ENCODE data around the gene EEFSEC. TPM values are rescaled to one million over a fixed set of nuclear protein-coding genes. Genes with fewer than 3 reads are reported as not detected.

The EEFSEC gene
- total RNA-seq, 3 donors from 2014 or later = 20.2 to 23.9 (median 21.9) TPM

DNA sequence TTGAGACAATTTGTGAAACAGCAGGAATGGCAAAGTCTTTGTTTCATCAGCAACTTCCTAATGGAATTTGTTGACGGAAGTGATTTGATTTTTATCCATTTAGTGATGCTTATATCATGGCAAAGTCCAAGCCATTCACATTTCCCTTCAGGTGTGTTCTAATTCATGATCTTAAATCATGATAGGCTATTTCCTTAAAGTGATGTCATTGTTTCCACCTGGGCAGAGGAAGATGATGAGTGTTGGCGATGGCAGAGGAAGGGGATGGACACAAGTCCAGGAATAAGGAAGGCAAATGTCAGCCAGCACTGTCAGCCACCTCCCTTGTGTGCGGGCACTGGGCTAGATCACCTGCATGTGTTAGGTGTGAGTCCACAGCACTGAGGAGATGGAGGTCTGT, 49.9 kb downstream of the EEFSEC start:
- no peaks in the 10 kb centered on the region for H3K9me3 Mint-ChIP-seq
- no peak overlapping the region for H3K4me3 Mint-ChIP-seq
- ATAC-seq (no peak), DNase-seq (no peak)
- H3K36me3 Mint-ChIP-seq (ENCODE audit: insufficient read depth) = peaks cover 12% of the 10 kb centered on the region
- H3K4me1 Mint-ChIP-seq (ENCODE audit: low read depth) = peaks cover 2% of the 10 kb centered on the region
- H3K27me3 Mint-ChIP-seq (ENCODE audit: low read depth) = no peaks in the 10 kb centered on the region

DNA sequence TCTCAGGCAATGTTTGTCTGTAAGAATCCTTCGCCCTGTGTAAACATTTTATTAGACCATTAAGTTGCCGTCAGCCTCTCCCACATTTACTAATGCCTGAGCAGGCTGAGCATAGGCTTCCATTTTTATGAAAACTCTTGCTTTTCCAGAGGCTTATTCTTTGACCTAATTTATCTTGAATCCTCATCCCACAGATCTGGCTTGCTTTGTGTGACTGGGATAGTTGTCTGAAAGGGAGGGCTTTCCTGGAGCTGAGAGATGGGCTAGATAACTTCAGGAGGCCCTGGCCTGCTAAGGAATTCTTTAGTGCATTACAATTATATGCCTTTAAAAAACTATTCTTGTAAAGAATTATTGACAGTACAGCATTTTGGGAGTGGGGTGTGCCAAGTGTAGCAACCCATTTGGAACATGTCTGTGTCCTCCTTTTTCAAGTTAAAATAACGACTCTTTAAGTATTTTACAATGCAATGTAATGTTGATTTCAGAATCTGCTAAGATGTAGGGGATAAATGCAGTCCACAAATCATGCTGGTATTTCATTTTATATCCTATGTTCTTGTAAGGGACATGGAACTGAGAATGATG, 52.4 kb downstream of the EEFSEC start:
- ATAC-seq = no peak
- no peaks in the 10 kb centered on the region for H3K27me3 Mint-ChIP-seq (ENCODE audit: low read depth)
- H3K4me3 Mint-ChIP-seq = no peak overlapping the region
- peaks cover 2% of the 10 kb centered on the region for H3K4me1 Mint-ChIP-seq (ENCODE audit: low read depth)
- H3K9me3 Mint-ChIP-seq = no peaks in the 10 kb centered on the region
- peaks cover 7% of the 10 kb centered on the region for H3K36me3 Mint-ChIP-seq (ENCODE audit: insufficient read depth)
- DNase-seq = no peak

DNA sequence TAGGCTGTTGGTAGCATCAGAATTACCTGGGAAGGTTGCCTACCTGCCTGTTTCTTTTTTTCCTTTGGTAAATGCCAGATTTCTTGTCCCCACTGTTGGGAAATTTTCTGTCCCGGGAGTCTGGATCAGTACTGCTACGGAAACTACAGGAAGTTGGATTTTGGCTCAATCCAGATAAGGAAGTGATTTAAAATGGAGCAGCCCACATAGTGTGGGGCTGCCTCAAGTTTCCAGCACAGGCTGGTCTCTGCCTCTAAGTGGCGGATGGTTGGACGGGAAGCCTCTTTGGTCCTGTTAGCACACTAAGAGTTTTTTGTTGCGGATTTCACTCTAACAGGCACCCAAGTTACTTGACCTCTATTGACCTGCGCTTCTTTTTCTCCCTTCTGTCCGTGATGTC, 54.7 kb downstream of the EEFSEC start:
- Mint-ChIP-seq H3K9me3 (no peaks in the 10 kb centered on the region), H3K27me3 (ENCODE audit: low read depth) (no peaks in the 10 kb centered on the region)
- ATAC-seq = no peak

DNA sequence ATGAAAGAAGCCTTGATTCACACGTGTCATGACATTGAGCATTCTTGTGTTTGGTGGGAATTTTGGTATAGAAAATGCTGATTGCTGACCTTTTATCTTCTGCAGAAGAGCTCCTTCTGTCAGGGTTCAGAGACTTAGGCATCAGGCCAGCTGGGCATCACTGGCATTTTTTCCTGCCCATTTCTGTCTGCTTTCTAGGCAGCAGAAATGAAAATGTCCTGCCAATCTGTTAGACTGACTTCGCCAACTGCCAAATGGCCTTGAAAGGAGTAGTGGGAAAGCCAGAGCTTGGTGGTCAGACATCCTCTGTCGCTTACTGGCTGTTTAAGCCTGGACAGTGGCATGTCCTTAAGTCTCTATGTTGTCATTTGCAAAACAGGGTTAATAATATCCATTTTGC, 57.4 kb downstream of the EEFSEC start:
- Mint-ChIP-seq H3K9me3 (no peaks in the 10 kb centered on the region), H3K4me1 (ENCODE audit: low read depth) (peaks cover 2% of the 10 kb centered on the region), H3K36me3 (ENCODE audit: insufficient read depth) (peaks cover 3% of the 10 kb centered on the region), H3K27me3 (ENCODE audit: low read depth) (no peaks in the 10 kb centered on the region), H3K4me3 (no peak overlapping the region)
- ATAC-seq (no peak), DNase-seq (no peak)

More for the DNA sequence above, 54.7 kb downstream of the EEFSEC start:
- Mint-ChIP-seq H3K4me1 (ENCODE audit: low read depth) (peaks cover 2% of the 10 kb centered on the region), H3K36me3 (ENCODE audit: insufficient read depth) (peaks cover 9% of the 10 kb centered on the region), H3K4me3 (no peak overlapping the region)
- DNase-seq = no peak

DNA sequence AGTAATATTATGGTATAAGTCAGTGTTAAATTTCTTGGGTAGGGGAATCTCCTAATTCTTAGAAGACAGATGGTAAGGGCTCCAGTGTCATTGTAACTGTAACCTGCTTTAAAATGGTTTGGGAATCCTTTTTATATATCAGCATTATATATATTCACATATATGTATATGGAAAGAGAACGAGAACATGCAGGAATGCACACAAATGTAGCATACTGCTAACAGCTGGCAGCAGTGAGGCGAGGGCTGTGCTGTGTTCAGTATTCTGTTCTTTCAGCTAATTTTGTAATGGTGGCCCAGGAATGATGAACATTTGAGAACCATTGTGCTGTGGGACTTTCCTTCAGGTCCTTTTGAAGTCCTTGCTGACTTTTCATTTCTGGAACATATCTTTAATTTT, 60.8 kb downstream of the EEFSEC start:
- ATAC-seq = no peak

DNA sequence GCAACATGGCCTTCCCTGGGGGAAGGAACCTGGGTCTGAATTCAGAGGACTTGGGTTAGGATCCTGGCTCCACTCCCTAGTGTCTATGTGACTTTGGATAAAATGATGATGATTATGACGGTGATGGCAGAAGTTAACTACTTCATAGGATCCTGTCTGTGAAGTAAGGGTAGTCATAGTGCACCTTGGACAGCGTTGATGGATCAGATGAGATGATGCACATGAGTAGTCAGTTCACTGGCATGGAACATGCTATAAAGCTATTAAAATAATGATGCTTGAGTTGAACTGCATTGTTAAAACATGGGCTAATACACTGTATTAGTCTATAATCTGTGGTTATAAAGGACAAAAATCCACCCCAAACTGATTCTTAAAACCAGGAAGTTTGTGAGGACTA, 62.0 kb downstream of the EEFSEC start:
- Mint-ChIP-seq H3K27me3 (ENCODE audit: low read depth) (no peaks in the 10 kb centered on the region), H3K36me3 (ENCODE audit: insufficient read depth) (peaks cover 20% of the 10 kb centered on the region), H3K4me1 (ENCODE audit: low read depth) (peaks cover 4% of the 10 kb centered on the region), H3K9me3 (peaks cover 4% of the 10 kb centered on the region), H3K4me3 (no peak overlapping the region)
- DNase-seq (no peak), ATAC-seq (no peak)

More for the DNA sequence above, 60.8 kb downstream of the EEFSEC start:
- Mint-ChIP-seq H3K4me1 (ENCODE audit: low read depth) (peaks cover 4% of the 10 kb centered on the region), H3K9me3 (no peaks in the 10 kb centered on the region), H3K4me3 (no peak overlapping the region), H3K36me3 (ENCODE audit: insufficient read depth) (peaks cover 12% of the 10 kb centered on the region), H3K27me3 (ENCODE audit: low read depth) (no peaks in the 10 kb centered on the region)
- no peak for DNase-seq

DNA sequence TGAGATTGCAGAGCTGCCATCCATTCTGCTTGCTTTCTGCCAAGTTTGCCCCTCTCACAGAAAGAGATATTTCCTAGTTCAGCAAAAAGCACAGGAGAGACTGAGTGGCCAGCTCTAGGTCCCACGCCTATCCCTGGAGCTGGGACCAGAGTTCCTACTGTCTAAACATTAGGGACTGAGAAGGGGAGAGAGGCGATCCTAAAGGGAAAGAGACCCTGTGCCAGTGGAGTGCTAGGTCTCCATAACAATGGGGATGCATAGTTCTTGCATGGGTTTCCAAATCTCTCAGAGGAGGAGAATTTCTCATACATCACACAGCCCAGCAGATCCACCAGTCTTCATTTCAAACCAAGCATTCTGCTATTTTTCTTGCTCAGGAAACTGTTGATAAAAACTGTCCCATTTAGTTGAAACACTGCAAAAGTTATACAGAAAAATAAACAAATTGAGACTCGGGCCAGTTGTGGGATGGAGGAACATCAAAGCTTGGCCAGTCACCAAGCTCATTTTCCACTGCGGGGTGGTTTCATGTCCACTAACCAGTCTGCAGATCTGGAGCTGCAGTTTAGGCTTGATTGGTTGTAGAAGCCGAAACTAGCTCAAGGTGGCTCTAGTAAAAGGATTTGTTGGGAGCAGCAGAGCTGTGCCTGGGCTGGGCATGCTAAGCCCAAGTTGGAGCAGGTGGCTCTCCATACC, 62.7 kb downstream of the EEFSEC start:
- Mint-ChIP-seq H3K36me3 (ENCODE audit: insufficient read depth) (peaks cover 25% of the 10 kb centered on the region), H3K27me3 (ENCODE audit: low read depth) (no peaks in the 10 kb centered on the region), H3K4me1 (ENCODE audit: low read depth) (peaks cover 4% of the 10 kb centered on the region), H3K9me3 (peaks cover 4% of the 10 kb centered on the region), H3K4me3 (no peak overlapping the region)
- ATAC-seq (no peak), DNase-seq (no peak)

DNA sequence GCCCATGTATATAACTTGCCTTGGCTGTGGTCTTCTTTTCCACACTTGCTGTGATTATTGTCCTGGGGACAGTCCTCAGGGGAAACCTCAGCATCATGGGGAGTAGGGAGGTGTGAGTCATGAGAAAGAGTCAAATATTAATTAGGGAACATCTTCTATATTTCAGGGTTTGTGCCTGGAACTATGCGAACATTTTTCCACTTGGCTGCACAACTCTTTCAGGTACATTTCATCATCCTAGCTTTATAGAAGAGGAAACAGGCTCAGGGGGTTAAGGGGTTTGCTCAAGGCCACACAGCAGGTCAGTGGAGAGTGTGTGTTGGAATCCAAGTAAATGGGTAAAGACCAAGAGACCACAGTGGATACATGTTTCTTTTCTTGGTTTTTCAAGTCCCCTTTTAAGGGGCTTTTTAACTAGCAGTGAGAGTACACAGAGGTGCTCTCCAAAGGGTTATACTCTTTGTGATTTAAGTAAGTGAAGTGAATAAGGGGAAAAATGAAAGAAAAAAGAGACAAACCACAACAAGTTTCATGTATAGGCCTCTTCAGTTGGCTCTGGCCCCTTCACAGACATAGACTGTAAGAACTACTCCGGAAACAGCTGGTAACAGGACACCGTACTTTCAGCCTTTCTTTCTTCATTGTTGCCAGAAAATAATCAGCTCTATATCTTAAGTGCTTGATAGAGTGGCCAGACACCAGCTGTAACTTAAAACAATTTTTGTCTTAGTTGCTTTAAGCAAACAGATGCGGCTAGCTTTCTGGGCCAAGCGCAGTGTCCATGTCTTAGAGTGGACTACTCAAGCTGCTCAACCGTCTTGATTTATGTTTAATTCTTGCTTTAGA, 64.6 kb downstream of the EEFSEC start:
- H3K4me1 Mint-ChIP-seq (ENCODE audit: low read depth) = peaks cover 4% of the 10 kb centered on the region

DNA sequence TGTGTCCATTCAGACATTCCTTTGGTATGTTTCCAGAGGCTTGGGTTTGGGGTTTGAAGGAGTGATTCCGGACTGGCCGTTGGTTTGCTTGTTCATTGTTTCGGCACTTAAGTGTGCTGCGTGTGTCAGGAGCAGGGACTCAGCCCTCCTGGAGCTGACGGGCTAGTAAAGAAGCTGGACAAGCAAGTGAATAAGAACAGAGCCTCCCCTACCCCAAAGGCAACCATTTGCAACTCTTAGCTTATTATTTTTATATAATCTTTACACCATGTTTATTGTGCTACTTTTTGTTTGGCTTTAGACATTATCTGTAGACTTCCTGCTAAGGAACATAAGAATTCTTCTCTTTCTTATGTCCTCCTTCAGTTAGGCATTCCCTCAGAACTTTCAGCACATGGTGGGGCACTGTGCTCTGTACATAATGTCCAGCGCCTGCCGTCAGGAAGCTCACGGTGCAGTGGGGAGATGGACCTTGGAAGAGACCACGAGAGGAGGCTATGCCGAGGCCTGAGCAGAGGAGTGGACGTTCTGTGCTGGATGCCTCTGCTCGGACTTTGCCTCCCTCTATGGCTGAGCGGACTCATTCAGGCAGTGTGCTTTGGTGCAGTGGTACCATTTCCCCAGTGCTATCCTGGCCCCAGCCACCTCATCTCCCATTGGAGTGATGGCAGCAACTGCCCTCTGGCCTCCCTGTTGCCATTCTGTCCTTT, 65.4 kb downstream of the EEFSEC start:
- Mint-ChIP-seq H3K27me3 (ENCODE audit: low read depth) (no peaks in the 10 kb centered on the region), H3K9me3 (peaks cover 7% of the 10 kb centered on the region), H3K4me1 (ENCODE audit: low read depth) (peaks cover 4% of the 10 kb centered on the region), H3K4me3 (no peak overlapping the region), H3K36me3 (ENCODE audit: insufficient read depth) (peaks cover 27% of the 10 kb centered on the region)
- no peak for DNase-seq
- no peak for ATAC-seq

More for the DNA sequence above, 64.6 kb downstream of the EEFSEC start:
- Mint-ChIP-seq H3K27me3 (ENCODE audit: low read depth) (no peaks in the 10 kb centered on the region), H3K4me3 (no peak overlapping the region), H3K9me3 (peaks cover 4% of the 10 kb centered on the region), H3K36me3 (ENCODE audit: insufficient read depth) (peaks cover 27% of the 10 kb centered on the region)
- no peak for DNase-seq
- no peak for ATAC-seq

DNA sequence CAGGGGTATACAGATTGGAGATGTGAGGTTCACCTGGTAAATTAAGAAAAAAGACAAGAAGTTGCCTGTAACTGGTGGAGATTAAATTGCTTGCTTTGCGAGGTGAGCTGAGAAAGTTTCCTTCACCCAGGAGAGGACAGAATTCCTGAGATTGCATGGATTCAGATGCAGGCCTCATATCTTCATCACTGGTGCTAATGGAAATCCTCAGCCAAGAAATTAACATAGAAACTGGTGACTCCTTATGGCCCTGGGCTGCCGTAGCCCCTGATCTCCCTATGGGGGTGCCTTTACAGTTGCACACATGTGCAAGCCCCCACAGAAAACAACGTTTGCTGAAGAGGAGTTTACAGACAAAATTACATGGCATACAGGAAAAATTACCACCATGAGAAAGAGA, 68.0 kb downstream of the EEFSEC start:
- no peak overlapping the region for H3K4me3 Mint-ChIP-seq
- no peaks in the 10 kb centered on the region for H3K27me3 Mint-ChIP-seq (ENCODE audit: low read depth)
- DNase-seq (no peak), ATAC-seq (no peak)
- peaks cover 7% of the 10 kb centered on the region for H3K4me1 Mint-ChIP-seq (ENCODE audit: low read depth)
- H3K36me3 Mint-ChIP-seq (ENCODE audit: insufficient read depth) = peaks cover 30% of the 10 kb centered on the region
- peaks cover 7% of the 10 kb centered on the region for H3K9me3 Mint-ChIP-seq

DNA sequence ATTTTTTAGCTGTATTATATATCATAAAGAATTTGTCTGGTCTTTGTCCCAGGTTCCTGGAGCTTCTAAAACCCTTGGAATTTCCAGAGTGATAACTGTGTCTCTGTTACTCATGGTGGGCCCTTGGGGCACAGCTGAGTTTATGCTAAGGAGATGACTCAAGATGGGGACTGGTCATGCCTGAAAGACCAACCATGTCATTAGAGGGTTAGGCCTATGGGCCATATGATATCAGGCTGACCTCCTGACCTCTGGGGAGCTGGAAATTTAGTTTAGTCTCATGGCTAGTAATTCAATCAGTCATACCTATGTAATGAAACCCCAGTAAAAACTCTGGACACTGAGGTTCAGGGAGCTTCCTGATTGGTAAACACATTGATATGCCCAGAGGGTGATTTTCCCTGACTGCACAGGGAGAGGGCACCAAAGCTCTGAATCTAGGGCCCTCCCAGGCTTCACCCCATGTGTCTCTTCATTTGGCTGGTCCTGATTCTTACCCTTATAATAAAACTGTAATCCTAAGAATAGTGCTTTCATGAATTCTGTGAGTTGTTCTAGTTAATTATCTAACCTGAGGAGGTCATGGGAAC, 69.6 kb downstream of the EEFSEC start:
- Mint-ChIP-seq H3K27me3 (ENCODE audit: low read depth) (no peaks in the 10 kb centered on the region), H3K9me3 (peaks cover 7% of the 10 kb centered on the region), H3K4me3 (no peak overlapping the region), H3K36me3 (ENCODE audit: insufficient read depth) (peaks cover 27% of the 10 kb centered on the region), H3K4me1 (ENCODE audit: low read depth) (peaks cover 7% of the 10 kb centered on the region)
- ATAC-seq (no peak), DNase-seq (no peak)

DNA sequence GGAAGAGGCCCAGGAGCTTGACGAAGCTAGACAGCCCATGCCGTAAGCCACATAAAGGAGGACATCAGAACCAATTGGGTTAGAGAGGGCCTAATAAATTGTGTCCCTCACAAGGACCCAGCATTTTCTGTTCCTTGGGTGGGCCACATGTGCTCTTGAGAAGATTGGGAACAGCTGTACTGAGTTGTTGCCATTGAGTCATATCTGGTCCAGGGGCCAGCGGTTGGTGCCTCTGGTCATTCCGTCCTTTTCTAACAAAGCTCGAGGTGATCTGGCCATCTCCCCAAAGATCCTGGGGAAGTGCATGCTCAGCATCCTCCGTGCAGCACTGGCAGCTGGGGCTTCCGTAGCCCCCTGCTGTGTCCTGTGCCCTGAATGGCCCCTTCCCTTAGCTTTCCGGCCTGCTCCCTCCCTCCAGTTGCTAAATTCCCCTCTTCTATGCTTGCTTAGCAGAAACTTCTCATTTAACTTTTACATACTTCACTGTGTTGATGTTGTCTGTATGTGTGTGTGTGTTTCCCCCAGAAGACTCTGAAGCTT, 73.0 kb downstream of the EEFSEC start:
- Mint-ChIP-seq H3K4me1 (ENCODE audit: low read depth) (peaks cover 10% of the 10 kb centered on the region), H3K27me3 (ENCODE audit: low read depth) (no peaks in the 10 kb centered on the region), H3K4me3 (no peak overlapping the region), H3K9me3 (peaks cover 3% of the 10 kb centered on the region), H3K36me3 (ENCODE audit: insufficient read depth) (peaks cover 6% of the 10 kb centered on the region)
- DNase-seq (no peak), ATAC-seq (no peak)

DNA sequence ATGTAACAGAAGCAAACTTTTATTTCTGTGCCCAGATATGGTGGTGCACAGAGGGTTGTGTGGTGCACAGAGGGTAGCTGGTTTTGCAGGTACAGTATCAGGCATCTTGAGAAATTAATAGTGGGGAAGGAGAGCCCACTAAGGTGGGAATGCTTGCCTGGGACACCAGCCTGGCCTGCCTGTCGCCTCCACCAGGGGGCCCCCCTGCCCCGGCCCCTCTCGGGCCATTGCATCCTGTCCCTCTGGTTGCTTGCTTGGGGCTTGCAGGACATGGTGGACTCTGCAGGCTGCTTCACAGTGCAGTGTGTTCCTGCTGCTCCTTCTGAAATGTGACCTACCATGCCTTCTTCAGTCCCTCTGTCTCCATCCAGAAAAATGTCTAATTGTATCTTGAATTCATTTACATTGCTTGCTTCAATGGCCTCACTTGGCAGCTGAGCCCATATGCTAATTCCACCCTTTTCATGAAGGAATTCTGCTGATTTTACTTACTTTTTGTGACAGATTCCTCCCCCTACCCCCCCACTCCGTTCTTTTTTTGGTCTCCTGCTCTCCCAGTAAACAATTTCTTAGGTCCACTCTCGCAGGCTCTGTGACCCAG, 73.6 kb downstream of the EEFSEC start:
- ATAC-seq (peak; percentile 32 to 40), DNase-seq (peak; percentile 21)
- peaks cover 10% of the 10 kb centered on the region for H3K4me1 Mint-ChIP-seq (ENCODE audit: low read depth)

More for the DNA sequence above, 73.6 kb downstream of the EEFSEC start:
- Mint-ChIP-seq H3K36me3 (ENCODE audit: insufficient read depth) (peaks cover 6% of the 10 kb centered on the region), H3K4me3 (no peak overlapping the region), H3K9me3 (peaks cover 3% of the 10 kb centered on the region), H3K27me3 (ENCODE audit: low read depth) (no peaks in the 10 kb centered on the region)

Data from activated T-cell treated with anti-CD3 and anti-CD28 coated beads, Interleukin-2, amount 50 U/mL, for 4 hours (primary cell).